Glomerular visceral epithelial cell (primary cell): ENCODE measurements around the gene MAPKAP1.
A peak's percentile ranks its signal among the peaks of the same experiment; 100 is the strongest.

Source experiments
- DNase-seq: peaks from one replicate; pipeline ENCODE4 v3.0.0-alpha.2; 2016; ENCODE audit errors: extremely low spot score

The MAPKAP1 gene

GRCh38 chr9:125564631-125565030 lies 142.4 kb downstream of the MAPKAP1 start:
- no peak for DNase-seq

DNA sequence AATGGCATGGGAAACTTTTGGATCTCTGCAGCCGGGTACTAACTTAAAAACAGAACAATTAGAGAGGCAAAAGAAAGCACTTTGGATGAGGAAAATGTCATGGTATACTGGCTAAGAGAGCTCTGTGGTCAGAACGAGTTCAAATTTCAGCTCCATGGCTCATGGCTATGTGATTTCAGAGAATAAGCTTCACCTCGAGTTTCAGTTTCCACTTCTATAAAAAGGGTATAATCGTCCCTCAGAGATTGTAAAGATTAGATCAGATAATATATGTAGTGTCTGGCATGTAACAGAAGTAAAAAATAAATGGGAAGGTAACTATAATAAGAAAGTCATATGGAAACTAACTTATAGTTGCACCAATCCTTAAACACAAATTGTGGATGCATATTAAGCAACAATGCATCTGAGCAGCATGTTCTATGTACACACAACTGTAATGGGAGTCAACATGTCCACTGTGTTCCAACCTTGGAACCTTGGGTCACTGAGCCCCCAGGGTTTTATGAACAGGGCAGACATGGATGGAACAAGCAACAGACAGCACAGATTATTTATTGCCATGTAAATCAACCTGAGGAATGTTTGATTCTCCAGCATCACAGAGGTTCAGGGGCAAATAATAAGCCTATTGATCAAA lies 145.4 kb downstream of the MAPKAP1 start:
- no peak for DNase-seq

- no peak for DNase-seq
Observed at GRCh38 chr9:125559894-125560293, 147.1 kb downstream of the MAPKAP1 start.

DNA sequence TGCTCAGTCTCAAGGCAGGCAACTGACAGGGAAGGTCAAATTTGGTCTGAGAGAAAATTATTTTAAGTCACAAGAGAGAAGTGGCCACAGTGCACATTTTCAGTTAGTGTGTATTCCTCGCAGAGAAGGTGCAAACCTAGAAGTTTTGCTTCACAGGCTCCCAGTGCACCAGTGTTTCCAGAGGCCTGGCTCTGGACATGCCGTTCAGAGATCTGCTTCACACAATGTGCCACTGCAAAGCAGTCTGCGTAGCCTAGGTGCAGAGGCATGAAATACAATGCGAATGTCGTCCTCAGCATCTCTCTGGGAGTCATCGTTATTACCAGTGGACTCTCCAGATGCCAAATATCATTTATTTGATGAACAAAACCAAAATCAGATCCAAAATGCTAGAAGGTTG lies 147.8 kb downstream of the MAPKAP1 start:
- no peak for DNase-seq

- peak; percentile 75 for DNase-seq
Observed at GRCh38 chr9:125558453-125559092, 148.4 kb downstream of the MAPKAP1 start.

DNA sequence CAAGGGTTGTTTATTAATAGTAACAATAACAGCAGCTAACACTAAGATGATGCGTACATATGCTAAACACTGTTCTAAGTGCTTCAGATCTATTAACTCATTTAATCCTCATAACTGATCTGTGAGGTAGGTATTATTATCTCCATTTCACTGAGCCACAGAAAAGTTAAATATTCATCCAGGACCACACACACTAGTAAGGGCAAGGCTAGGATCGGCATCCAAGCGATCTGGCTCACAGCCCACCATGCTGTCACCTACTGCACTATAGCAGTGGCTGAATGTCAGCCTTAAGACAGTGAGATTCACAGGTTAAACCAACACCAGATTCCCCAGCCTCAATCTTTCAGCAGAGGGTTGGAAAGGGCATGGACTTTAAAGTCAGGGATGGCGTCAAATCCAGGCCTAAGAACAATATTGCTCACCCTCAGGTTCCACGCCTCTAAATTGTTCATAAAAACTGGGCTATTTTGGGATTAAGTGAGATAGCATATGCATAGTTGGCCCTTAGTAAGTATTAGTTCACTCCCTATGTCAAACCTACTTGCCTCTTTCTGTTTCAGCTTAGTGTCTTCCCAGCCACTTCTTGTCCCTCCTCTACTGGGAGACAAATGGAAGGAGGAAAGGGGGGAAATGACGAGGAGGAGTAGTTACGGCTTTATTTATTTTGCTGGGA lies 150.8 kb downstream of the MAPKAP1 start:
- DNase-seq: peak; percentile 82

- no peak for DNase-seq
Observed at GRCh38 chr9:125554726-125555125, 152.3 kb downstream of the MAPKAP1 start.

- DNase-seq: no peak
Observed at GRCh38 chr9:125551781-125552180, 155.2 kb downstream of the MAPKAP1 start.

DNA sequence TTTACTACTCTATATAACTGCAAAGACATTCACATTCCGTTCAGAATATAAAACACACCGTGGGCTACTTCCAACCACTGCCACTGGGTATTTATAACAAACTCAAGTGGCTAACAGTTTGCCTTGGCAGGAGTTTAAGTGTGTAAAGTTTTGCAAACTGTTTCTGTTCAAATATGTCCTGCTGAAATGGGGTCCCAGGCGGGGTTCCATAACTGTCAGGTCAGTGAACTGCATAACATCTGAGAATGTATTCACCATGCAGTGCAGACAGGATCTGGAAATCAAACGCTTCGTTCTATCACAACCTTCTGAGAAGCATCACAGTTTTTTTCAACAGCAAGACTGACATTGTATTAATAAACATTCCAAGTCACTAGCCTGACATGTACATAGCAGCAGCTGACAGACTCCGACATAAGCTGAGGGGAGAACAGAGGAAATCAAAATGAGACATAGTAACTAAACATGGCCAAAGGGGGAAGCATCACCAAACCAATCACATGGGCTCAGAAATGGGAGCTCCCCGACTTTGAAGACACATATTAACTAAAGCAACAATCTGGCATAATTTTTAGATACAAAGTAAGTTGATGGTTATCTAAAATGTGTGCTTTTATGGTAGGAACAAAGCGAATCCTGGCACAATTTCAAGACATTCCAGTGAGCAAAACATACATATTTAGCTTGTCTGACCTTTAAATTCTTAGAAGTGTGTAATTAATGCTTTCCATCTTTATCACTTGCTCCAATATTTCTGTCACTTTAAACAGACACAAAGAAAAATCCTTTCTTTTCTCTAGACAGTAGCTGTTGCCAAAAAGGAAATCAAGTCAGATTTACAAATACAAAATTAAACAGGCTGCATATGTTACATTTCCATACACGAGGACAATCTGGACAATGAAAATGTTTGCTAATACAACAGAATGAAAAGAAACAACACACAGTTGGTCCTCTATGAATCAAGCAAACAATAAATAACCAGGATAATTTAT lies 156.8 kb downstream of the MAPKAP1 start:
- DNase-seq: no peak

- no peak for DNase-seq
Observed at GRCh38 chr9:125549465-125549871, 157.5 kb downstream of the MAPKAP1 start.

DNA sequence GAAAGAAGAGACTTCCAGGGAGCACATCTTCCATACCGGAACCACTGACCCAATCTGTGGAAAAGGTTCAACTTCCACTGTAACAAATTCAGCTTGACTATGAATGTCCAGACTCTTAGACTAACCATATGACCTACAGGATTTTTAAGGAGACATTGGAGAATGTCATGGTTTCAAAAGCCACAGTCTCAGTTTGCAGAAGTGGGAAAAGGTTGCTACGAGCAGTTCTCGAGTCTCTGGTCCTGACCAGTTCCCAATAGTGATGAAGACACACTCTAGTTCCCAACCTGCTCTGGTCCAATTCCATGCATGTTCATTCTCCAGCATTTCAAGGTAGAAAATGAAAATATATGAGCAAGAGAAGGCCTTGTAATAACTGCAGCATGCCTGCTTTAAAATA lies 158.0 kb downstream of the MAPKAP1 start:
- no peak for DNase-seq

GRCh38 chr9:125548141-125548540 lies 158.9 kb downstream of the MAPKAP1 start:
- no peak for DNase-seq

DNA sequence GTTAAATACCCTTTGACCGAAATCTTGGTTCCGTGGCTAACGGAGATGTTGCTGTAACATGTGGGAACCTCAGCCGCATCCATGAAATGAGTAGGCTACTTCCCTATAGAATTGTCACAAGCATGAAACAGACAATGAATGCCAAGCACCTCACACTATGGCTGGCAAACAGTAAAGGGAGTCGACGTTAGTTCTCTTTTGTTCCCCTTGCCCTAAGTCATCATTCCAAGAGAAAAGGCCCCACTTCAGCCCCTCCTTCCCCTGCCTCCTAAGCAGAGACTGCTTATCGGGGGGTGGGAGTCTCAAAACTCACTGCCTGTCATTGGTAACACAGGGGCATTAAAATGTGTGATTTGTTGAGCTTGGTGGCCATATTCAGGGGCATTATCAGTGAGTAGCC lies 159.6 kb downstream of the MAPKAP1 start:
- no peak for DNase-seq

DNA sequence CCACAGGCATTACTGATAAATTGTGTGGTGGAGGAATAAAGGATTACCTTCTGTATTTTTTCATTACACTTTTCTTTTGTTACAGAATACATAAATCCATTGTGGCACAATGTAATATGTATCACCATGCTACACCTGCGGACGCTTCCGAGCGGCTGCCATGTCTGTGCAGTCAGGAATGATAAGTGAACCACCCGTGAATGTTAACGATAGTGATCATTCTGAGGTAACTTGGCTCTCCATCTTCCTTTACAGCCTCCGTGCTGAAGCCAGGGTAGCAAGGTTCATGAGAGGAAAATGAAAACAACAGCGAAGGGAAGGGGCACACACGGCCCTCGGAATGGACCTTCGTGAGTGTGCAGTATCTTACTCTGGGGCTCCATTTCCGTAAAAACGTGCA lies 161.2 kb downstream of the MAPKAP1 start:
- no peak for DNase-seq

GRCh38 chr9:125544988-125545651 lies 161.9 kb downstream of the MAPKAP1 start:
- DNase-seq: no peak

DNA sequence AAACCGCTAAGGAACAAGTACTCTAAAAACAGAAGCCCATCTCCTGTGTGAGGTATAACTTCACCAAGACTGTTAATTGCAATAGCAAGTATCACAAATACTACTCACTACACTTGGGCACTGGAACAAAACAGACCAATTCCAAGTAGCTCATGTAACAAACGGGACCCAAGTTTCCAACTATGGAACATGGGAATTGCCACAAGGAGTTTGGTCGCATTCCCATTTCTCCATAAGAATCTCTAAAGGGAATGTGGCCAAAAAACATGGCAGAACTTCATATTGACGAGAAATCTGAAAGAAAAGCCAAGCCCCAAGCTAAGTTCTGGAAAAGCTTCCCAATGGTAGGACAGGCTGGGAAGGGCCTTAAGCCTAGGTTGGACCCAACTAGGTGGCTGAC lies 162.5 kb downstream of the MAPKAP1 start:
- DNase-seq: no peak

GRCh38 chr9:125541840-125542243 lies 165.2 kb downstream of the MAPKAP1 start:
- DNase-seq: no peak

- peak; percentile 60 for DNase-seq
Observed at GRCh38 chr9:125540497-125540896, 166.5 kb downstream of the MAPKAP1 start.

DNA sequence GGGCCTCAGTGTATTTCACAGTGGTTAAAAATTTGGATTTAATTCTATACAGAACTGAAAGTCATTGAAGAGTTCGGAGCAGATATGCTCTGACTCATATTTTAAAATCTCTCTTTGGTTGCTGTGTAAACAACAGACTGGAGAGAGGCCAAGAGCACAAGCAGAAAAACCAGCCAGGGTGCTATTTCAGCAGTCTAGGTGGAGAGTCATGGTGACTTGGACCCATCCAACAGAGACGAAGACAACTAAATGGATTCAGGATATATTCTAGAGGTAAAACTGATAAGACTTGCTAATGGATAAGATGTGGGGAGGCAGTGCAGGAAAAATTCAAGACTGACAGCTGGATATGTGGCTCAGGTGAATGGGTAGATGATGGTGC lies 168.9 kb downstream of the MAPKAP1 start:
- peak; percentile 85 for DNase-seq

DNA sequence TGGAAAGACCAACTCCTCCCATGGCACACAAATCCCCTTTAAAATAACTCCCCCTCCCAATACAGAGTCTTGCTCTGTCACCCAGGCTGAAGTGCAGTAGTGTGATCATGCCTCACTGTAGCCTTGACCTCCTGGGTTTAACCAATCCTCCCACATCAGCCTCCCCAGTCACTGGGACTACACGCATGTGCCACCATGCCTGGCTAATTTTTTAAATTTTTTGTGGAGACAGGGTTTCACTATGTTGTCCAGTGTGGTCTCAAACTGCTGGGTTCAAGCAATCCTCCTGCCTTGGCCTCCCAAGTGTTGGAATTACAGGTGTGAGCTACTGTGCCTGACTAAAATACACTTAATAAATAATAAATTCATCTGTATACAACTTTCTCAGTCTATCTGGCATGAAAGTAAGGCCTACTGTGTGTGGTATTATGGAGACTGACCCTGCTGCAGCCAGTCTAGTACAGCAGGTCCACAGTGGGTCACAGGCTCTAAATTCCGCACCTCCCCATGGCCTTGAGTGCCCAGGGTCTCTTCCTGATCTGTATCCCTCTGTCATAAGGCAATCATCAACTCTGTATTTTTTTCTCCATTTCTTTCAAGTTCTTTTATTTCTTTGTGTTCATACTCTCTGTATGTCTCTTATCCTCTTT lies 169.4 kb downstream of the MAPKAP1 start:
- DNase-seq: no peak

GRCh38 chr9:125536776-125537175 lies 170.2 kb downstream of the MAPKAP1 start:
- DNase-seq: no peak
